Pulmonary artery endothelial cell (primary cell): ENCODE data around the gene ATPAF2. TPM values are rescaled to one million over a fixed set of nuclear protein-coding genes. Genes with fewer than 3 reads are reported as not detected.

Experiments
- DNase-seq: peaks from one replicate; pipeline ENCODE4 v3.0.0-alpha.2; 2011; ENCODE audit warnings: low read depth, low spot score
- total RNA-seq: library from RNA; depleted of rRNA; stranded (reverse); fragments of >200 nt; gene quantifications from 2 replicates; pipeline ENCODE4 v1.2.3, GENCODE V29; 2014

The ATPAF2 gene
- total RNA-seq, 1 donor from 2014 or later: 21.2 TPM

GRCh38 chr17:17985555-17985954 is 53.4 kb downstream of the ATPAF2 start:
- DNase-seq: no peak

GRCh38 chr17:17985153-17985552 is 53.8 kb downstream of the ATPAF2 start:
- DNase-seq: no peak

GRCh38 chr17:17983776-17984175 is 55.2 kb downstream of the ATPAF2 start:
- DNase-seq: no peak

- no peak for DNase-seq
Measured at GRCh38 chr17:17983376-17983775, 55.6 kb downstream of the ATPAF2 start.

- DNase-seq: no peak
Measured at GRCh38 chr17:17982801-17983200, 56.2 kb downstream of the ATPAF2 start.

GRCh38 chr17:17981330-17981729 is 57.6 kb downstream of the ATPAF2 start:
- no peak for DNase-seq

GRCh38 chr17:17979778-17980177 is 59.2 kb downstream of the ATPAF2 start:
- no peak for DNase-seq

GRCh38 chr17:17978481-17979424 is 60.2 kb downstream of the ATPAF2 start:
- no peak for DNase-seq

- DNase-seq: no peak
Measured at GRCh38 chr17:17976931-17977570, 61.9 kb downstream of the ATPAF2 start.

- DNase-seq: no peak
Measured at GRCh38 chr17:17975436-17975835, 63.5 kb downstream of the ATPAF2 start.

GRCh38 chr17:17972952-17973254 is 66.1 kb downstream of the ATPAF2 start:
- DNase-seq: no peak

- peak; percentile 100 for DNase-seq
Measured at GRCh38 chr17:17972126-17972951, 66.6 kb downstream of the ATPAF2 start, which contains the start of the genes DRC3 and TOM1L2. Gene DRC3, plus strand, starts transcription at chr17:17972862. Its CDS starts 4,737 bp downstream, at chr17:17977599. Gene TOM1L2, minus strand, starts transcription at chr17:17972400. Its CDS starts 87 bp downstream, at chr17:17972313.

GRCh38 chr17:17971431-17972125 is 67.4 kb downstream of the ATPAF2 start:
- no peak for DNase-seq

- no peak for DNase-seq
Measured at GRCh38 chr17:17970699-17971430, 68.1 kb downstream of the ATPAF2 start.

Other genes starting within 250 kb of the ATPAF2 start
- 19.8 and 34.3 TPM in 2 replicates for gene SREBF1, start 202.2 kb downstream of the ATPAF2 start, total RNA-seq
- 14.3 and 19.8 TPM in 2 replicates for gene TOM1L2, start 66.8 kb downstream of the ATPAF2 start, total RNA-seq
- gene DRC3, start 66.3 kb downstream of the ATPAF2 start, total RNA-seq: 1.1 TPM in 2 replicates
- 6.1 and 7.9 TPM in 2 replicates for gene GID4, start 240 bp upstream of the ATPAF2 start, total RNA-seq
- 38.1 and 49.3 TPM in 2 replicates for gene DRG2, start 48.8 kb upstream of the ATPAF2 start, total RNA-seq
- gene MYO15A, start 69.6 kb upstream of the ATPAF2 start, total RNA-seq: 0.07 and 0.20 TPM in 2 replicates
- gene ALKBH5, start 144.7 kb upstream of the ATPAF2 start, total RNA-seq: 97.3 and 132 TPM in 2 replicates
- gene LLGL1, start 186.5 kb upstream of the ATPAF2 start, total RNA-seq: 35.4 and 36.4 TPM in 2 replicates
- gene FLII, start 219.6 kb upstream of the ATPAF2 start, total RNA-seq: 515 and 631 TPM in 2 replicates
- gene MIEF2, start 221.5 kb upstream of the ATPAF2 start, total RNA-seq: 10.6 and 16.7 TPM in 2 replicates